GM19455 (cell line): ENCODE data around the gene ACSL5.
"Not testable (repeated sequence)": the region's sequence is repeated elsewhere in the genome, so short reads cannot be mapped to it uniquely, and the experiment has no call there.

Experiments used
- ATAC-seq: cut with Tn5 transposase; IDR thresholded peaks from one replicate; pipeline ENCODE4 v1.9.1; 2021; ENCODE audit not compliant: unreplicated experiment

The ACSL5 gene

GRCh38 chr10:112349521-112350085 is 24.3 kb upstream of the ACSL5 start:
- ATAC-seq: no peak

DNA sequence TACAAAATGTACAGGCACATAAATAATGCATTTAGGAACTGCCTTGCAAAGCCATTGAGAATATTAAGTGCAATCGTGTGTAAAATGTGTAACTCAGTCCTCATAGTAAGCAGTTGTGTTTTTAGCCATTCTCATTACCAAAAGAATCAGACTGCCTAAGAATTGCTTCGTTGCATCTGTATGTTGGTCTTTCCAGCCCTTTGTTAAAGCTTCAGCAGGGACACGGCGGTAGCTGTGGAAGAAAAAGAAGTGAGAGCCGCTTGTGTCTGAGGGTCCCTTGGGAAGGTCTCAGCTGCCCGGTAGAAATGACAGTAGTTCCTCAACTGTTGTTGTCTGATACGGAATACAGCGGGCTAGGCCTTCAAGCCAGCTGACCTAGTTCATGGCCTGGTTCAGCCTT is 22.8 kb upstream of the ACSL5 start:
- ATAC-seq: no peak

GRCh38 chr10:112352044-112352443 is 21.9 kb upstream of the ACSL5 start:
- no peak for ATAC-seq

GRCh38 chr10:112353046-112353445 is 20.9 kb upstream of the ACSL5 start:
- ATAC-seq: no peak

DNA sequence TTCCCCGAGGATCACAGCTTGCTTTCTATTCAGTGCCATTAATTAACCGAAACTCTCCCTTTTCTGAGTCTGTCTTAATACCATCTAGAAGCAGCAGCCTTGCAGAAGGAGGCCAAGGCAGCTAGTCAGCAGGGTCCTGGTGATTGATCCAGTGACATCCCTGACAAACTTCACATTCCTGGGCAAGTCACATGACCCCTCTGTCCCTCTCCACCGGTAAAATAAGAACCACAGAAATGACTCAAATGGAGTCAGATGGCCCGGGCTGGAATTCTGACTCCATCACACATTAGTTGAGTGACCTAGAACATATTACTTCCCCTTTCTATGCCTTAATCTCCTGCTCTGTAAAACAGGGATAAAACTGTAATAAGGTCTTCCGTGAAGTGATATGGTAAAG is 17.2 kb upstream of the ACSL5 start:
- ATAC-seq: no peak

DNA sequence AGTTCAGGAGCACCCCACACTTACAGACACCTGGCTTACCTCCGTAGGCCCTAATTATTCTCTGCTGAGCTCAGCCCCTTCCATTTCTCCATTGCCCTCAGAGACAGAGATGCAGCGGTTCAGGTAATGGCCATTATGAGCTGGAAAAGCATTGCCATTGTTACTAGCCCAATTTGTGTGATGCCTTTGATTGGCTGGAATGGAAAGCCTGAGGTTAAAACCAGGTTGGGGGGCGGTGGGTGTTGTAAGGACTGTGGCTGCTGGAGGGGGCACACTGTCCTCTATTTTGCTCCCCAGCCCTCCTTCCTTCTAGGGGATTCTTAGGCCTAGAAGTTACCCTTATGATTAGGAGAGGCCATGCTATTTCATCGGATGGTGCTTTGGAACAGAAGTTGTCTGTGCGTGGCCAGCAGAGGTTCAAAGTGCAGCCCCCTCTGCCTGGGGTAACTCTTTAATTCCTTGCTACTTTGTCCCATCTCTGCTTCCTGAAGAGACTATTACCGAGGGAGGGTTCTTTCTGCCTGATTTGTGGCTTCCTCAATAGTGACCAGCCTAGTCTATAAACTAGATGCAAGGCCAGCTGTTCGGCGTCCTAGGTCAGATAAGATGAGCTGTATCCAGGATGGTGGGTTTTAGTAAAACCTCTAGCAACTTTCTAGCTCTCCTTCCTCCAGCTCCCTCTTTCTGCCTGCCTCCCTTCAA is 14.2 kb upstream of the ACSL5 start:
- no peak for ATAC-seq

GRCh38 chr10:112360308-112361270 is 13.3 kb upstream of the ACSL5 start:
- ATAC-seq: no peak

GRCh38 chr10:112361951-112362751 is 11.8 kb upstream of the ACSL5 start:
- ATAC-seq: no peak

DNA sequence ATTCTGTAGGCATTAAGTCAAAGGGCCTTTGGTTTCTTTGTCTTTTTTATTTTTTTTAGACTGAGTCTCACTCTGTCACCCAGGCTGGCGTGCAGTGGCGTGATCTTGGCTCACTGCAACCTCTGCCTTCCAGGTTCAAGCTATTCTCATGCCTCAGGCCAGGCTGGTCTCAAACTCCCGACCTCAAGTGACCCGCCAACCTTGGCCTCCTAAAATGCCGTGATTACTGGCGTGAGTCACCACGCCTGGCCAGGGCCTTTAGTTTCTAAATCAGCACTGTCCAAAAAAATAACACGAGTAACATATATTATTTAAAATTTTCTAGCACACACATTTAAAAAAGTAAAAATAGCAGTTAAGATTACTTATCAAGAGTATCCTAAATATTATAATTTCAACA is 11.1 kb upstream of the ACSL5 start:
- ATAC-seq: no peak

DNA sequence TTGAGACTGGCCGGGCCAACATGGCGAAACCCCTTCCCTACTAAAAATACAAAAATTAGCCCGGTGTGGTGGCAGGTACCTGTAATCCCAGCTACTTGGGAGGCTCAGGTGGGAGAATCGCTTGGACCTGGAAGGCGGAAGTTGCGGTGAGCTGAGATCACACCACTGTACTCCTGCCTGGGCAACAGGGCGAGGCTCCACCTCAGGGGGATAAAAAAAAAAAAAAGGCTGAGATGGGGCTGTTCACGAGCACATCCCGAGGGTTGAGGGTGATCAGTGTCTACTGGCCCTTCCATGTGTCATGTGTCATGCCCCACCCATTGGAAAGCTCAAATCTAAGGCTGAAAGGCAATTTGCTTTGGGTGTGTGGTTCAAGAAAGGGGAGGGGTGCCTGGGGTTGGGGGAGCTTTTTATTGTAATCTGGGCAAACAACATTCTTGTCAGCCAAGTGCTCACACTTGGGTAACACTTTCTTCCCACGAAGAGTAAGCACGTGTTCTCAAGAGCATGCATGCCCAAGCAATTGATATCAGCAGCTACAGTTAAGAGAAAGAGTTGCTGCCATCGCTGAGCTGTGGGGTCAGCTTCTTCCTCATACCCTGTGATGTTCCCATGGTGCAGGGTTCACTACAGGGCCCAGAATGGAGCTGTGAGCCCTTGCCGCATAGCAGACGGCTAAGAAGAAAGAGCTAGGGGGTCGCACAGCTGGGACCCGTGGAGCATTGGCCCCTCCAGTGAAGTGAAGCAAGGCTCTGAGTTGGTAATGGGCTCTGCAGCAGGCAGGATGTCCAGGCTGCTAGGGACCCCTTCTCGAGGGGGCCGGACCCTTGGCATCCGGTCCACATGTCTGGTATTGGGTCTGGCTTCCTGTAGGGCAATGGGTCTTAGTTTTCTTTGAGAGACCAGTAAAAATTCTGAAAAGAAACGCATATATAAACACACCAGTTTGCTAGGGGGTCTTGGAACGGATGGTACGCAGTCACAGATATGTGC is 9.9 kb upstream of the ACSL5 start:
- ATAC-seq: no peak

- ATAC-seq: no peak
These were observed 8.9 kb upstream of the ACSL5 start for GRCh38 chr10:112365014-112365432.

DNA sequence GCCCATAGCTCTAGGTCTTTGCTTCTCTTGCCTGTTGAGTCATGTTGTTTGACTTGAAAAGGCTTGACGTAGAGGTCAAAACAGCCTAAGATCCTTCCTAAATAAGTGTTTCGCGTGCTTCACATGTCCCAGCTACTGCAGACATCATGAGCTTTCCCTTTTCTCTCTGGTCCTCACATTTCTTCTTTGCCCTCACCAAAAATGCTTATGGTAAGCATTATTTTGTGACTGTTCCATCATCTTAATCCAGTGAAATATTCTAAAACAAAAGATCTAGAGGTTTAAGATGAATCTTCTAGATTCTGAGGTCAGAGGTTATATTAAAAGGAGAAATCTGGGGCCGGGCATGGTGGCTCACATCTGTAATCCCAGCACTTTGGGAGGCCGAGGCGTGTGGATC is 8.5 kb upstream of the ACSL5 start:
- ATAC-seq: no peak

DNA sequence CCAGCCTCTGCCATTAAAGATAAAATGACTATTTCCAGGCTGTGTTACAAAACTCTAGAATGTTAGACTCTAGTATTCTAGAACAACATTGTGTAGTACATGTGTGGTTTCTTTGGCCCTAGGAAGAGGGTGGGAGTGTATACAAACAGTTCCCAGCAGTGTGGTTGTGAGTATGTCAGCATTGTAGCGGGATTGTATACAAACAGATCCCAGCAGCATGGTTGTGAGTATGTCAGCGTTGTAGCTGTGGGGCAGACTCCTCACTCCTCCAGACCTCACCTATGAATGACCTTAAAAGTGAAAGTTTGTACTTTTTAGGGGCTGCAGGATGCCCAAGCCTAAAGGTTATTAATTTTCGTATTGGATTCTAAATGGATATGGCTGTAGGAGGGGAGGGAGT is 6.9 kb upstream of the ACSL5 start:
- no peak for ATAC-seq

- ATAC-seq: no peak
These were observed 6.4 kb upstream of the ACSL5 start for GRCh38 chr10:112367516-112367915.

GRCh38 chr10:112369495-112370423 is 4.2 kb upstream of the ACSL5 start:
- ATAC-seq: peak; percentile 95

GRCh38 chr10:112370424-112370819 is 3.5 kb upstream of the ACSL5 start:
- ATAC-seq: no peak

DNA sequence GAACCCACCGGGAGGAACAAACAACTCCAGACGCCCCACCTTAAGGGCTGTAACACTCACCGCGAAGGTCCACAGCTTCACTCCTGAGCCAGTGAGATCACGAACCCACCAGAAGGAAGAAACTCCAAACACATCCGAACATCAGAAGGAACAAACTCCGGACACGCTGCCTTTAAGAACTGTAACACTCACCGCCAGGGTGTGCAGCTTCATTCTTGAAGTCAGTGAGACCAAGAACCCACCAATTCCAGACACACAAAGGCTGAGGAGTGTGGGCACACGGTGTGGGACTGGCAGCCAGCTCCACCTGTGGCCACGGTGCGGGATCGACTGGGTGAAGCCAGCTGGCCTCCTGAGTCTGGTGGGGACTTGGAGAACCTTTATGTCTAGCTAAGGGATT is 2.6 kb upstream of the ACSL5 start:
- ATAC-seq: not testable (repeated sequence)

- ATAC-seq: not testable (repeated sequence)
These were observed 1.6 kb upstream of the ACSL5 start for GRCh38 chr10:112372182-112372810.
